ENCODE data around the gene SLC22A5. TPM values are rescaled to one million over a fixed set of nuclear protein-coding genes. Genes with fewer than 3 reads are reported as not detected.
A peak's percentile ranks its signal among the peaks of the same experiment; 100 is the strongest.

SLC22A5 gene
- total RNA-seq, 4 donors from 2014 or later, result 23.2 to 36.6 (median 26.3) TPM

DNA sequence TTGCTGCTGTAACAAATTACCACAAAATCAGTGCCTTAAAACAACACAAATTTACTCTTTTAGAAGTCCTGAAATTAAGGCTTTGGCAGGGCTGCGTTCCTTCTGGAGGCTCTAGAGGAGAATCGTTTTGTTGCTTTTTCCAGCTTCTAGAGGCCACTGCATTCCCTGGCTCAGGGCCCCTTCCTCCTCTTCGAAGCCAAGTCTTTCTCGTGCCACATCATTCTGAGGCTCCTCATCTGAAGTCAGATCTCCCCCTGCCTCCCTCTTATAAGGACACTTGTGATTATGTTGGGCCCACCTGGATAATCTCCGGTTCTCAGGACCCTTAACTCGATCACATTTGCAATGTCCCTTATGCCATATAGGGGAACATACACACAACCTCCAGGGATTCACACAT, 48.0 kb downstream of the SLC22A5 start:
- Histone ChIP-seq H3K27me3 (no peaks in the 10 kb centered on the region), H3K36me3 (no peaks in the 10 kb centered on the region), H3K27ac (peak overlapping the region; percentile 40), H3K9me3 (no peaks in the 10 kb centered on the region), H3K4me1 (peaks cover 91% of the 10 kb centered on the region), H3K4me3 (no peak overlapping the region)
- WGBS, result 64% methylated on average over 6 of the region's 6 CpGs
- DNase-seq (ENCODE audit: low spot score in 2 of 2), result no peak
- TF ChIP-seq, protein P1, sequence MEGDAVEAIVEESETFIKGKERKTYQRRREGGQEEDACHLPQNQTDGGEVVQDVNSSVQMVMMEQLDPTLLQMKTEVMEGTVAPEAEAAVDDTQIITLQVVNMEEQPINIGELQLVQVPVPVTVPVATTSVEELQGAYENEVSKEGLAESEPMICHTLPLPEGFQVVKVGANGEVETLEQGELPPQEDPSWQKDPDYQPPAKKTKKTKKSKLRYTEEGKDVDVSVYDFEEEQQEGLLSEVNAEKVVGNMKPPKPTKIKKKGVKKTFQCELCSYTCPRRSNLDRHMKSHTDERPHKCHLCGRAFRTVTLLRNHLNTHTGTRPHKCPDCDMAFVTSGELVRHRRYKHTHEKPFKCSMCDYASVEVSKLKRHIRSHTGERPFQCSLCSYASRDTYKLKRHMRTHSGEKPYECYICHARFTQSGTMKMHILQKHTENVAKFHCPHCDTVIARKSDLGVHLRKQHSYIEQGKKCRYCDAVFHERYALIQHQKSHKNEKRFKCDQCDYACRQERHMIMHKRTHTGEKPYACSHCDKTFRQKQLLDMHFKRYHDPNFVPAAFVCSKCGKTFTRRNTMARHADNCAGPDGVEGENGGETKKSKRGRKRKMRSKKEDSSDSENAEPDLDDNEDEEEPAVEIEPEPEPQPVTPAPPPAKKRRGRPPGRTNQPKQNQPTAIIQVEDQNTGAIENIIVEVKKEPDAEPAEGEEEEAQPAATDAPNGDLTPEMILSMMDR (IDR thresholded peaks at IDR 0.05), result no peak
- TF ChIP-seq EP300 (IDR thresholded peaks at IDR 0.05) (no peak), POLR2AphosphoS5 (IDR thresholded peaks at IDR 0.05) (no peak), POLR2A (IDR thresholded peaks at IDR 0.05) (no peak)

DNA sequence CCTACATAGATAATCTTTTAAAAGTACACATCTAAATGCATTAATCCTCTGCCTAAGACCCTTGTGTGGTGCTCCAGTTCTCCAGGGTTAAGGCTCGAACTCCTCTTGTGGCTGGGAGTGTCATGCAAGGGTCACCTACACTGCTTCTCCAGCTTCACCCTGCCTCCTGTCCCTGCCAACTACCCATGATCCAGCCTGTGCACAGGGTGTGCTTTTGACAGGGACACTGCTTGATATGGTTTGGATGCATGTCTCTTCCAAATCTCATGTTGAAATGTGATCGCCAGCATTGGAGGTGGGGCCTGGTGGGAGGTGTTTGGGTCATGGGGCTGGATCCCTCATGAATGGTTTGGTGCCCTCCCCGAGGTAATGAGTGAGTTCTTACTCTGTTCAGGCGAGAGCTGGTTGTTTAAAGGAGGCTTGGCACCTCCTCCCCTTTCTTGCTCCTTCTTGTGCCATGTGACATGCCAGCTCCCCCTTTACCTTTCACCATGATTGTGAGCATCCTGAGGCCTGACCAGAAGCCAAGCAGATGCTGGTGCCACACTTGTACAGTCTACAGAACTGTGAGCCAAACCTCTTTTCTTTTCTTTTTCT, 48.5 kb downstream of the SLC22A5 start:
- Histone ChIP-seq H3K27ac (no peak overlapping the region), H3K9me3 (no peaks in the 10 kb centered on the region), H3K4me3 (no peak overlapping the region), H3K36me3 (no peaks in the 10 kb centered on the region), H3K27me3 (no peaks in the 10 kb centered on the region), H3K4me1 (peaks cover 93% of the 10 kb centered on the region)
- TF ChIP-seq, protein P1 (IDR thresholded peaks at IDR 0.05), result no peak
- WGBS, result 64% methylated on average over 4 of the region's 4 CpGs
- no peak for DNase-seq (ENCODE audit: low spot score in 2 of 2)

DNA sequence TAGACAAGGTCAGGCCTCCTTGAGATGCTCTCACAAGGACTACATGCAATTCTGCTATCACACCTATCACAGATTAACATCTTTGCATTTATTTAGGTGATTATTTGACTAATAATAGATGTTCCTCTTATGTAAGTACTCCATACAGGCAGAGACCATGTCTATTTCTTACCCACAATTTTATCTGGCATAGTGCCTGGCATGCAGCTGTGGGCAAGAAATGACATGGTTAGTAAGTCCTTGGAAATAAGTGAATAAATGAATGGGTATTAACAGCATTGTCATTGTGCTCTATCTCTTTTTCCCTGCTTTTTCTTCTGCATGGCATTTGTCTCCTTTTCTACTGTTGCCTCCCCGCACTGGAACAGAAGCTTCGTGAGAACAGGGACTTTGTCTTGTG, 49.4 kb downstream of the SLC22A5 start:
- TF ChIP-seq, protein P1 (IDR thresholded peaks at IDR 0.05), result no peak
- Histone ChIP-seq H3K36me3 (no peaks in the 10 kb centered on the region), H3K27ac (no peak overlapping the region), H3K27me3 (no peaks in the 10 kb centered on the region), H3K4me1 (peaks cover 93% of the 10 kb centered on the region), H3K9me3 (no peaks in the 10 kb centered on the region), H3K4me3 (no peak overlapping the region)
- DNase-seq (ENCODE audit: low spot score in 2 of 2), result no peak
- 85% methylated on average over 2 of the region's 2 CpGs for WGBS

DNA sequence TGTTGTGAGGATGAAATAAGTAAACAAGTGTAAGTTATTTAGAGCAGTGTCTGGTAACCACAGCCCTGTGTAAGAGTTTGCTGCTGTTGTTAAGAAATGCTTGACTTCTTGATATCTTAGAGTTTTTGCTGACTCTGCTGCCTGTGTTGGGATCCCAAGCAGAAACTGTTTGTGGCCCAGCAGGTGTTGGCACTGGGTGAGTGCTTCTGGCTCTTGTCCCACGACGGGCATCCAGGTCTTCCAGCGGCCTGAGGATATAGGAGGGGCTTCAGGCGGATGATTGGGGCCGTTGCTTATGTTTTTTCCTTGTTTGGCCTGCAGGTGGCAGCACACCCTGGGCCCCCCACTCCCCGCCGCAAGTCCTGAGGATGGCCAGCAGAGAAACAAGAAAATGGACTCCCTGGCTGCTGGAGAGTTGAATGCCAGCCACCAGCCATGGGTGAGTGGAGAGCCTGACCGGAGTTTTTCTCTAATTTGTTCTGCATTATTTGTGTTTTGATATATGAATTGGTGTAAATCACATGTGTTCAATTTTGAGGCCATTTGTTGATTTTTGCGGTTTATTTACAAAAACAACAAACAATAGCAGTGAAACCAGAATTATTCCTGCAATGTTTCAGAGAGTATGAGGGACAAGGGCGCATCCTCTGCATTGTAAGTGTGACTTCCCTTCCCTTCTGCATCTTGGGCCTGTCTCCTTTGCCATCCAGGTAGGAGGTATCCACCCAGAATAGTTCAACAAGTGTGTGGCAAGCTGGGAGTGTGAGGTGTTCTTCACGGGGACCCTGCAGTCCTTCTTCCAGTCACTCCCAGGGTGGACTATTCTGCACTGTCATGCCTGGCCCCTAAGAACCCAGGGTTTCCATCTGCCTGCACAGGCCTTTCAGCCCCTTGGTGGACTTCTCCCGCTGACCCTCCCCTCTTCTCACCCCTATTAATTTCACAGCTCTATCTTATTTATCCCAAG, 50.3 kb downstream of the SLC22A5 start:
- 22% methylated on average over 12 of the region's 12 CpGs for WGBS
- DNase-seq (ENCODE audit: low spot score in 2 of 2), result peak in 1 of 2 donors; percentile 77
- H3K27ac ChIP-seq, result no peak overlapping the region
- H3K27me3 ChIP-seq, result no peaks in the 10 kb centered on the region
- H3K4me1 ChIP-seq, result peaks cover 93% of the 10 kb centered on the region
- H3K36me3 ChIP-seq, result no peaks in the 10 kb centered on the region
- TF ChIP-seq POLR2A (IDR thresholded peaks at IDR 0.05), result no peak
- TF ChIP-seq, protein P1 (IDR thresholded peaks at IDR 0.05), result peak; percentile 73 to 85
- H3K9me3 ChIP-seq, result no peaks in the 10 kb centered on the region
- H3K4me3 ChIP-seq, result no peak overlapping the region

DNA sequence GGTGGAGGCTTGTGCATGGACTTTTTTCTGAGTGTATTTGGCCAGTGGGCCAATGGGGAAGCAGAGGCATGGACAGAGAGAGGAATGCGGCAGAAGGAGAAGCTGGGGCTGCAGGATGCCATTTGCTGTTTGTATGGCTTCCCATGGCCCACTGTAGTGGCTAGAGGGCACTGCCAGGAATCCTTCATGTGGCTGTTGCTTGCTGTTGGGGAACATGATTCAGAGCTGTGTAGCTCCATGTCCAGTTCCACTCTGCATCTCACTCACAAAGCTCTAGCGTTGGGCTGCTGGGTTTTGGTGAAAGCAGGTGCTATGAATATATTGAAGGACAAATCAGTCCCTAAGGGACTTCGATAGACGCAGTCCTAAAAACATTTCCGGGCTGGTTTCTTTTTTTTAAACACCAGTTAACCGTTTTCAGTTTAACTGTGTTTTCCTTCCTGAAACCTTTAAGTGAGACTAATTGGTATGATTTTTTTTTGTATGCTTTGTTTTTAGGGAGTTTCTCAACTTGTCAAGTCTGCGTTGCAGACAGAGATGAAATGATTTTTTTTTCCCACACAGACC, 51.3 kb downstream of the SLC22A5 start:
- H3K36me3 ChIP-seq, result no peaks in the 10 kb centered on the region
- H3K4me3 ChIP-seq, result no peak overlapping the region
- DNase-seq (ENCODE audit: low spot score in 2 of 2), result no peak
- peaks cover 93% of the 10 kb centered on the region for H3K4me1 ChIP-seq
- H3K27ac ChIP-seq, result no peak overlapping the region
- 46% methylated on average over 7 of the region's 7 CpGs for WGBS
- TF ChIP-seq, protein P1 (IDR thresholded peaks at IDR 0.05), result no peak
- TF ChIP-seq POLR2AphosphoS5 (IDR thresholded peaks at IDR 0.05) (no peak), POLR2A (IDR thresholded peaks at IDR 0.05) (no peak), EP300 (IDR thresholded peaks at IDR 0.05) (no peak)
- H3K9me3 ChIP-seq, result no peaks in the 10 kb centered on the region
- H3K27me3 ChIP-seq, result no peaks in the 10 kb centered on the region
